SW 1271 (cell line): ENCODE results near the gene CTNNA3.

Experiments
- DNase-seq, 2 experiments: peaks; one replicate each; lab custom pipeline; 2025; lab: John Stamatoyannopoulos, UW

CTNNA3 gene

GRCh38 chr10:66649626-66650025 lies 1046.4 kb downstream of the CTNNA3 start:
- DNase-seq = no peak

- no peak for DNase-seq
Measured at GRCh38 chr10:66642217-66642616, 1053.8 kb downstream of the CTNNA3 start.

DNA sequence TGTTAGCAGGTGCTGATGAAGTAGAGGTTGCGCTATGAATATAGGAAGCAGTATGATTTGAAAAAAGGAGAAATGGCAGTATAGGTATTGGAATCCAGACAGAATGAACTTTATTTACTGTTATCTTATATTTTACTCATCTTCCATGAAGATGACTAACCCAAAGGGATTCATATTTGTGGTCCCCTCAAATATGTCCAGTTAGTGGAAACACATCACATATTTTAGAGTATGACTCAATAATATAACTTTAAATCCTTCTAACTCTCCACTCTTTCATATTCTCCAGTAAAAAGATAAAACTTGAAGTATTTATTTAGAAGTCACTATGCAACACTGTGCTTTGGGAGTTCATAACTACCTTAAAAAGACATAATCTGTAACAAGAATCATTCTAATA lies 1056.6 kb downstream of the CTNNA3 start:
- no peak for DNase-seq

DNA sequence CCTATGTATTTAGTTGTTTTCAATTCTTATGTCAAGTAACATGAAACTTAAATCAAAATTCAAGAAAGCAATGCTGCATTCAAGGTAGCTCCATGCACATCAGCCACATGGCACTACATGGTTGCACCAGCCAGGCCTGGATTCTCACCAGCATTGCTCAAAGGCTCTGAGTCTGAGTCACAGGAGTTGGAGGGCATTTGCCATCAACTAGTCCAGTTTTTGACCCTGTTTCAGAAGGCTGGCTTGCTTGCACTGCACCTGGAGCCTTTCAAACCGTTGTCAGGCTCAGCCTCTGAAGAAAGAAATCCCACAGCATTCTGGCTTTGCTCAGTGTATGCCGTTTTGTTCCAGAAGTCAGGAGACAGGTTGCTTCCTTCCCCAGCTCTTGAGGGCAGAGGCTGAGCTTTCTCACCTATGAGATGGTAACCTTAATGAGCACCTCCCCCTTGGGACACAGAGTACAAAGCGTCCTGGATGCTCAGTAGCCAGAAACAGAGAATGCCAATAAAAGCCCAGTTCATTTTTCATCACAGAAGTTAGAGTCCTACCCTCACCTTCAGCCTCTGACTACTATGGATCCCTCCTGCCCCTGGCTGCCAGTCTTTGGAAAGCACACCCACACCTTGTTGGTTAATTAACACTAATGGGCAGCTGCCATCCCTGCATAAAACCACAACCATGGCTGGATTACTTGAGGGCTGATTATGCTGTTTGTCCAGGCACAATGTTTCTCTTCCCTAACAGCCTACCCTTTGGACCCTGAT lies 1058.5 kb downstream of the CTNNA3 start:
- no peak for DNase-seq

GRCh38 chr10:66629996-66630395 lies 1066.0 kb downstream of the CTNNA3 start:
- no peak for DNase-seq

- peak in 1 of 2 experiments; percentile 42 for DNase-seq
Measured at GRCh38 chr10:66627156-66627555, 1068.8 kb downstream of the CTNNA3 start.

DNA sequence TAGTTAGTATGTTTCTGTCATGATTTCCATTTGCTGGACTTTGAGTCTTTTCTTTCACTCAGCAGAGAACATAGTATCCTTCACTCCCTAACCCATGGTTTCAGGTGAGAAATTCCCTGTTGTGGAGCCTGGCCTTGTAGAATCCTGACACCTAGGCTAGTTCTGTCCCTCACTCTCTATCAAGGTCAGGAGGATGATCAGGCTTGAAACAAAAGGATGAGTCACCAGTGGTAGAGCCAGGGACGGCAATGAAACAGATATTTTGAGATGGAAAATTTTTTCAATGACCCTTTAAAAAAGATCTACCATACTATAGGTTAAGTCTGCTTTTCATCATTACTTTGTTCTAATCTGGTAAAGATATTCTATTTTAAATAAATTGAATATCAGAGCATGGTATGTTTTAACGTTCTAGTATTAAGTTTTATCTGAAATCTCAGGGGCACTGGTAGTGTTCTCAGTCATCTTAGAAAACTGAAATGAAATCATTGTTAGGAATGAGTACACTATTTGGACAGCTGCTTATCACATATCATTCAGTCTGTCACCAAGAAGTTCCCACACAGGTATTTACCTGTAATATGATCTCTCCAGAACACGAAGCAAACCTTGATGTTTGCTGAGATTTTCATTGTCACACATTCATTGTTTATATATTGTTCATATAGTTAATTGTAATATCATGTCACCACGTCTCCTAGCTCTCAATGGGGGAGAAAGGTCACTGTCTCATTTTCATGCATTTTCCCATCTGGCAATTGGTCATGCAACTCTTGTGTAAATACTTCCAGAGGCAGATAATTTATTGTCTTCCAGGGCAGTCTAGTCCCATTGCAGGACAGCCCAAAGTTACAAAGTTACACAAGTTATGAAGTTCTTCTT lies 1070.0 kb downstream of the CTNNA3 start:
- DNase-seq = no peak

DNA sequence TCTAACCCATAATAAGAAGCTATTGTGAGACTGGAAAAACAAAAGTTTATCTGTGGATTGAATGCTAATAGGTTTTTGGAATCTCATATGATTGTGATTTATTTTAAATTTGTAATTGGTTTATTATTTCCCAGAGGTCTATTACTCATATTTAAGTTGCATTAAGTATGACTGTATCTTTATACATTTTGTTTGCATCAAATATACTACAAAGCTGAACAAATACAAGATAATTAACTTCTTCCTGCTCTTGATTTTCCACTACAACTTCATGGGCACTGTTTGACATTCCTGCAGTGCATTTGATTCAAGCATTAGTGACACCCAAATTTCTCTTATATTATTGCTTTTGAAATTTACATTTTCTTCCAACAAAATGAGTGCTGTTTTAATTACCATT lies 1073.9 kb downstream of the CTNNA3 start:
- no peak for DNase-seq

DNA sequence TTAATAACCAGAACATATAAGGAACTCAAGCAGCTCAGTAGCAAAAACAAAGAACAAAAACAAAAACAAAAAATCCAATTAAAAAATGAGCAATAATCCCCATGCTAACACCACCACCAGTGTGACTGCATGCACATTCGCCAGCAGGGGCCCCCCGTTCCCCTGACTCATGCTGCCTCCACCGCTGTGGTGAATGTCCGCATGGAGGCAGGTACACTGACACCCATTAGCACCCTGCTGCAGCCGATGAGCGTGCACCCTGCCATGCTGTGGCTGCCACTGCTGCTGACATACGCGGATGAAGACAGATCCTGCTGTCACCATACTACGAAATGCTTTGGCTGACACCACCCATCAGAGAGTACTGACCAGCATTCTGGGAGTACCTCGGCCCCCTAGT lies 1091.8 kb downstream of the CTNNA3 start:
- DNase-seq = no peak

GRCh38 chr10:66591865-66592264 lies 1104.1 kb downstream of the CTNNA3 start:
- no peak for DNase-seq

- no peak for DNase-seq
Measured at GRCh38 chr10:66587680-66588050, 1108.3 kb downstream of the CTNNA3 start.

DNA sequence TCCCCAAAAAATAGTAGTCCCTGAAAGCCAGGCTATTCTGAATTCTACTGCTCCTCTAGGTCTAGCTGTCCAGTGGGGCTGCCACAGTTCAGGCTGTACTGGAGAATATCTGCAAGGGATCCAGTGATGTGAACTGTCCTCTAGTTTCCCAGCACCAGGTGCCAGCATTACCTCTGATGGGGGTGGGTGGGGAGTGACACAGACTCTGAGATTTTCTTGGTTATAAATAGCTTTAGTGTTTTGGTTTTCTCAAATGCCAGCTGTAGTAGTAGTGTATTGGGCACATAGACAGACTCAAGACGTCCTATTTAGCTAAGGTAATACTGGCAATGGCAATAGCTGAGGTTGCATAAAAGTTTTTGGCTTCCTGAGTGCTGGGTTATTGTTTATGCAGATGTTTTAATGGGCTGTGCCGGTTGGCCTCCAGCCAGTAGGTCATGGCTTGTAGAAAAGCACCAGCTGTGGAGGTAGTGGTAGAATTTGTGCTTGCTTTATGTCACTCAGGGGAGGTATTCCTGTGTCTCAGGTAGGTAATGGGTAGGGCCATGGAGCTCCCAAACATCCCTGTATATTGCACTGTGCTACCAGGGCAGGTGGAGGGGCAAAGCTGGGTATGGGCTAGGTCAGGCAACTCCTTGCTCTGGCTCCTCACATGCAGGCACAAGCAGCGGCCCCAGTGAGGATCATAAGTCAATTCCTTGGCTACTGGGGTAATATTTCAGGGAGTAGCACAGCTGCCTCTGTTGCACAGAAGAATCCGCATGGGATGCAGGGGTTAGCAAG lies 1108.9 kb downstream of the CTNNA3 start:
- DNase-seq = no peak

- no peak for DNase-seq
Measured at GRCh38 chr10:66586073-66586472, 1109.9 kb downstream of the CTNNA3 start.

- no peak for DNase-seq
Measured at GRCh38 chr10:66575251-66575855, 1120.6 kb downstream of the CTNNA3 start.

DNA sequence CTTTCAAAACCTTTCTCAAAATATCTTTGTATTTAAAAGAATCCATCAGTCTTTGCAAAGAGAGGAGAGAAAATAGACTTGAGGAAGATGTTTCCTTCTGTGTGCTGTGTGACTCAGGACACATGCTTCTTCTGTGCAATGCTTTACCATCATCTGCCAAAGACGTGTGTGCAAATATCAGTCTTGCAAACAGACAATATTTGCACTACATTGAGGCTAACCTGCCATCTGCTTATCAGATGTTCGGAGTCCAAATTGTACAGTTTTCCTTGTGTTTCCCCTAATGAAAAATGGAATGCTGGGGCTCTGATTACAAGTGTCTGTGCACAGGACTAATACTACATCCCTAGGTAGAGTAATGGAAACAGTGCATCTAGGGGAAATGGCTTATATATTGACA lies 1123.3 kb downstream of the CTNNA3 start:
- DNase-seq = no peak

GRCh38 chr10:66565999-66566398 lies 1130.0 kb downstream of the CTNNA3 start:
- DNase-seq = no peak

GRCh38 chr10:66564287-66564686 lies 1131.7 kb downstream of the CTNNA3 start:
- no peak for DNase-seq

- DNase-seq = no peak
Measured at GRCh38 chr10:66555061-66555460, 1140.9 kb downstream of the CTNNA3 start.

DNA sequence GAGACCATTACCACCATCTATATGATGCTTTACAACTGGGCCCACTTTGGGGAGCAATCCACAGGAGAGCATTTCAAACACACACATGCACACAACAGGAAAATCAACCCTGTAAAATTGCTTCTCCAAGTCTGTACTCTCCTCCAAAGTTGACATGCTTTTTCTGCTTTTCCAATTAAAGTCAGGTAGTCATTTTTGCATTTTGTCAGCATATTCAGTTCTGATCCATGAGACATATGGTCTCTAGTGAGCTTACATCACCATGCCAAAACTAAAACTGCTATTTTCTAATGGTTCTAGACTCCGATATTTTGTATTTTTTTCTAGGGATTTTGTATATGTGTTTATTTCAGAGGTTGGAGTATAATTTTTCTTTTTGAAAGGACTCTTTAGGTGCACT lies 1143.7 kb downstream of the CTNNA3 start:
- DNase-seq = no peak

DNA sequence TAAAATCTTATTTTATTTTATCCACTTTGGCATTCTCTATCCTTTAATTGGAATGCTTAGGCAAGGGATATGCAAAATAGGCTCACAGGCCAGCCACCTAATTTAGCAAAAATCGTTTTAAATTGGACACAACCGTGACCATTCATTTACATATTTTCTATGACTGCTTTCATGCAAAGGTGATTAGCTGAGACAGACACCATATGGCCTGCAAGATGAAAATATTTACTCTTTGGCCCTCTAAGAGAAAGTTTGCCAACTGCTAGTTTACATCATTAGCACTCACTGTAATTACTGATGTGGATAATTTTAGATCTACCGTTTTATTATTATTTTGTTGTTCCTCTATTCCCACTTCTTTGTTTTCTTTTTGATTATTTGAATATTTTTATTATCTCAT lies 1145.6 kb downstream of the CTNNA3 start:
- no peak for DNase-seq

DNA sequence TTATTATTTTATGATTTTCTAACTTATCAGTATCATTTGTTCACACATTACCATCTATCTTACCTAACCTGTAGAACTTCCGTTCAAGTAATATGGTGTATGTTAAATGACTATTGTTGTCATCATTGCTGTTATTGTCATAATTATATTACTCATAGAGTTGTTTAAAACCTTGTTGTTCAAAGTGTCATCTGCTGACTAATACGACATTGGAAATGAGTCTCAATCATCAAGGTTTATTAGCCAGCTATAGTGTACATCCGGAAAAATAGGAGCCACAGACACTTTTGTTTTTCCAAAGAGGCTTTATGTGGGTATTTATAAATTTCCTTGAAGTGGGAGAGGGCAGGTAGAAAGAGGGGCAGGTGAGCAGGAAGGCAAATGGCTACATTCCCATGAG lies 1157.1 kb downstream of the CTNNA3 start:
- no peak for DNase-seq

- no peak for DNase-seq
Measured at GRCh38 chr10:66538371-66538770, 1157.6 kb downstream of the CTNNA3 start.
